ENCODE results near the gene HTT.

GRCh38 chr4:3213661-3214250, 139.3 kb downstream of the HTT start:
- TF ChIP-seq CTCF (IDR thresholded peaks at IDR 0.05) (no peak), POLR2AphosphoS5 (IDR thresholded peaks at IDR 0.05; ENCODE audit: insufficient read depth in 1 of 2, low read depth in 1 of 2) (no peak)
